Fibroblast of skin of back (primary cell): Measurements from ENCODE around the gene MICU1.

Source experiments
- DNase-seq: peaks from one replicate; pipeline ENCODE4 v3.0.0-alpha.2; 2013

The MICU1 gene

DNA sequence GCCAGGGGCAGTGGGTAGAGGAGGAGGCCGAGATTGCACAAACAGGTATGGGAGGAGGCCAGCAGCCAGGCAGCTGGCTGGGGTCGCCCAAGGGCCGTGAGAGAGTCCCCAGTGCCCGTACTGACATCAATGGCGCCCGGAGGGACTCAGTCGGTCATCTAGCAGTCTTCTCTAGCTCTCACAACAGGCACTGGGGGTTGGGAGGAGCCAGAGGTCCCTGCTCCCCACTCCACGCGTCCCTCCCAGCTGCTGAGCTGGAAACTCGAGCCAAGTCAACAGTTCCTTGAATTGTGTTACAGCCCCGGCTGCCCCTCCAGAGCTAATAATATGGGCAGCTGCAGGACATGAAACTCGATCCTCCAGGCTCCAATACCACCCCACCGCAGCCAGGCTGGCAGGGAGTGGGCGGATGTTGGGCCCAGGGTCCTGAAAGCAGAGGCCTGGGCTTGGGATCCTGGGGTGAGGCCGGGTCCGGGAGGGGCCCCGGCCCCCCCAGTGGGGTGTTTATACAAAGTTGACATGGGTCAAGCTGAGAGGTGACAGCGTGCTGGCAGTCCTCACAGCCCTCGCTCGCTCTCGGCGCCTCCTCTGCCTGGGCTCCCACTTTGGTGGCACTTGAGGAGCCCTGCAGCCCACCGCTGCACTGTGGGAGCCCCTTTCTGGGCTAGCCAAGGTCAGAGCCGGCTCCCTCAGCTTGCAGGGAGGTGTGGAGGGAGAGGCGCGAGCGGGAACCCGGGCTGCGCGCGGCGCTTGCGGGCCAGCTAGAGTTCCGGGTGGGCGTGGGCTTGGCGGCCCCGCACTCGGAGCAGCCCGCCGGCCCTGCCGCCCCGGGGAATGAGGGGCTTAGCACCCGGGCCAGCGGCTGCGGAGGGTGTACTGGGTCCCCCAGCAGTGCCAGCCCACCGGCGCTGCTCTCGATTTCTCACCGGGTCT lies 300.4 kb downstream of the MICU1 start:
- DNase-seq, result peak; percentile 32

DNA sequence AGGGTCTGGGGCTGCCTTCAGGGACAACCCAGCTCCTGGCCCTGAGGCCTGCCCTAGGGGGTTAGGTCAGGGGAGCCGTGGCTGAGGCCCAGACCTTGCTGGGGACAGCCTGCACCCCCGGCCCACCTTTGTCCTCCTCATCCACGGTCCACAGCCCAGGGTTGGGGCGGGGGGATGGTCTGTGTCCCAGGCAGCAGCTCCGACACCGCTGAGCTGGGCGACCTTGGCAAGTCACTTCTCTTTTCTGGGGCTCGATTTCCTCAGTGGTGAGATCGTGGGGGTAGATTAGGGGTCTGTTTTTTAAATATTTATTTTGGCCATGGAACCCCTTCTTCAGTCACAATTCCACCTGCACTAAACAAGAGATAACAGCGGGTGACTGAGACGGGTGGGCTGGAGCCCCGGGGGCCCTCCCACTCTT lies 302.1 kb downstream of the MICU1 start:
- DNase-seq, result no peak

DNA sequence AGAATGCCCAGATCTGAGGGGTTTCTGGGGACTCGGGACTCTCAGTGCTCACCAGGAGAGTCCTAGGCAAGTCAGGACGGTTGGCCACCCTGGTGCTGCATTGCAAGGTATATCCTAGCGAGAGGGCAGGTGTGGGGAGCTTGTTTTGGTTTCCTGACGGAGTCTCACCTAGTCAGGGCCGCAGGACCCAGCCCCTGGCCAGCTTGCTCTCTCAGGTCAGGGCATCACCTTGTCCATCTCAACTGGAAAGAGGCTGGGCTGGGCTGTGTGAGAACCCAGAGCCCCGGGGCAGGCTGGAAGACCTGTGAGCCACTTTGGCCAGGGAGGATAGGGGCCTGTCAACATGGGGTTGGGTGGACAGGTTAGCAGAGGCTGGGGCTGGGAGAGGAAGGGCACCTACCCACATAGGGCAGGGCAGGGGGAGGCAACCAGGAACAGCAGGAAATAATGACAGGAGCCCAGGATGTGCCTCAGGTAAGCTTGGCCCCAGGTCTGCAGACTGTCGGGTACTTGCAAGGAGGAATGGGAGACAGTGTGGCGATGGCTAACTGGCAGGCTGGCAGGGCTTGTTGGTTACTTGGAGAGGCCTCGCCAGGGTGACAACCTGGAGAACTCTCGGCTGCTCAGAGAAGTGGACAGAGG lies 302.6 kb downstream of the MICU1 start:
- no peak for DNase-seq

DNA sequence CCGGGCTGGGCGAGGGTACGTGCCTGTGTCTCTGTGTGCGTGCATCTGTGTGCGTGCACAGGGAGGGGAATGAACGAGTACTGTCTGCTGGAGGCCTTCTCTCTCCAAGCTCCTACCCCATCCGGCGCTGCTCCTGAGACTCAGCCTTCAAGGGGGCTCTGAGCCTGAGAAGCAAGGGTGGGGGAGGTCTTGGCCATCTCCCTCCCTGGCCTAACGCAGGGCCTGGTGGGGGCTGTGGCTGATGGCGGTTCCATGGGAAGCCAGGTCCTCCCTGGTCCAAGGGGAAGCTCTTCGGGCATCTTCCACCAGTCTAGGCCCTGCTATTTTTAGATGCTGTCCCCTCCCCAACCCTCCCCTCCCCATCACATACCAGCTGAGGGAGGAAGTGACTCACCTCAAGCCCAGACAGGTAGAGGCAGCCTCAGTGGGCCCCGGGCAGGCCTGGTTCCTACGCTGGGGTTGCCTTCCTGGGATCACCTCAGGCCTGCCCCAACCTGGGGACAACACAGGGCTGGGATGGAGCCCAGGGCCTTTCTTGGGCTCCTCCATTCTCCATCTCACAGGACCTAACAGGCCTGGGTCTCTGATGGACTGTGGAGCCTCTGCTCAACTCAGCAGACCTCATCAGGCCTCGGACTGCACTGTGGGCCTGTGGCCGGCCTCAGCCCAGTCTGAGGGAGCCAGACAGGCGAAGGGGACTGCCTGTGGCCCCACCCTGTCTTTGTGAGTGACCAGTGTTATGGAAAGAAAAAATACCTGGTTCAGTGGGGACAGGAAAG lies 303.4 kb downstream of the MICU1 start:
- peak; percentile 46 for DNase-seq

DNA sequence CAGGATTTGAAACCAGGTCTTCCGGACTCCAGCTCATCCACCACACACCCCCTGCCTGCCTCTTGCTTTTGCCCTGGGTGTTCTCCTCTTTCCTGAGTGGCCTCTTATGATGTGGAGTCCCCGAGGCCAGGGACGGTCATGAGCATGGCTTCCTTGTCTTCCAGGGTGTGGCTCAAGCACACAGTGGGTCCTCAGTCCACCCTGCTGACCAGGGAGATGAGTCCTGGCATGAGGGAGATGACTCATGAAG lies 303.9 kb downstream of the MICU1 start:
- no peak for DNase-seq

- no peak for DNase-seq
Observed at GRCh38 chr10:72321248-72322029, 304.4 kb downstream of the MICU1 start.

DNA sequence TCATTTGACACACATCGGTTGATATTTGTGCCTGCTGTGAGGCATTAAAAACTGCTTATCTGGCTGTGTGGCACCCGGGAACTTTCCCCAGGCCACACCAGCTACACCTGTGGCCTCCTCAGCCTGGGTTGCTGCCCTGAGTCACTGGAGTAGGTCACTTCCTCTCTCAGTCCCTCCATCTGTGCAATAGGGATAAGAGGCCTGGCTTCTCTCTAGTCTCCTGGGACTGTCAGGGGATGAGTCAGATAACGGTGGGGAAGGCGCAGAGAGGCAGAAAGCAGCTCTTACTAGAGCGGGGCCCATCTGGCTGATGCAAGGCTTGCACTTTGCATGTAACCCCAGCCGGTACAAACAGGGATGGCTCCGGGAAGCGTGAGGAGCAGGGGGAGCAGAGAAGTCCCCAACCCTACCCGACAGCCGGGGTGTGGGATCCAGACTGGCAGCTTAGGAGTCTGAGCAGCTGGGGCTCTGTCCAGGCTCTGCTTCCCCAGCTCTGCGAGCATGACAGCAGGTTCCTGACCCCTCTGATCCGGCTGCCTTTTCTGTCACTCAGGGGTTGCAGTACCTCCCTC lies 305.1 kb downstream of the MICU1 start:
- peak; percentile 100 for DNase-seq

DNA sequence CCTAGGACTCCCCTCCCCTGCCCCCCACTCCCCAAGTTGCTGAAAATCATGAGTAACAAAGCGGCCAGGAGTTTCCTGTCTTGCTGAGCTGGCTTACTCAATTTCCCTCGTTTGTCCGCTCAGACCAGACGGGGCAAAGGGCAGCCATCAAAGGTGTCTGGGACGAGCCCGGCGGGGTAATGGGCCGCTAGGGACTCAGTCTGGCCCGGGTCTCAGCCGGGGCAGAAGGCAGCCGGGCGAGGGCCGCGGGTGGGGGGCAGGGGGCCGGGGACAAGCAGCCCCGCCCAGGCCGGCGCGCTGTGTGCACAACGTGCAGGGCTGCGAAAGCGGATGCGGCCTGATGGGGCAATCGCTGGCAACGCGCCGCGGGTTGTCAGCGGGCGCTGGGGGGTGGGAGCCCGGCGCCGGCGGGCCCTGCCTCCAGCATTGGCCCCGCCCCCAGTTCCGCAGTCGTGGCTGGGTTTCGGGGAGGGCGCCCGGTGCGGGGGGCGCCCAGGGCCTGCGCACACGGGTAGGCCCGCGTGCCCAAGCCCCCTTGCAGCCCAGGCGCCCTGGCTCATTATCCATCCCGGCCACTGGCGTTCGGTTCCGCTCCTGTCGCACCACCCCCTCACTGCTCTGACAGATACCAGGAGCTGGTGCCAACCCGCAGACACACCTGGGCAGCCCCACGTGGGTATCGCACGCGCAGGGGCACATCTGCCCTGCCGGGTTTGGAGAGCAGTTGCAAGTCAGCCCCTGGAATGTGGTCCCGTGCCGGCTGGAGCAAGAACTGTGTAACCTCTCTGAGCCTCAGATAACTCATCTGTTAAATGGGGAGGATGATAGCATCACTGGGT lies 306.2 kb downstream of the MICU1 start:
- peak; percentile 93 for DNase-seq

- DNase-seq, result no peak
Observed at GRCh38 chr10:72318418-72319262, 307.2 kb downstream of the MICU1 start.
